Activated CD4-positive, alpha-beta T cell treated with anti-CD3 and anti-CD28 coated beads, Interleukin-2, Interleukin-6, amounts not matched to agents 100 ng/mL and 50 ng/mL, durations not matched to agents 16 hours and 8 hours (primary cell): ENCODE data around the gene ZNF708.
"Not testable (repeated sequence)": the region's sequence is repeated elsewhere in the genome, so short reads cannot be mapped to it uniquely, and the experiment has no call there.

Experiments used
- DNase-seq: peaks from one replicate; pipeline ENCODE4 v3.0.0-alpha.2; 2020

ZNF708 gene

DNA sequence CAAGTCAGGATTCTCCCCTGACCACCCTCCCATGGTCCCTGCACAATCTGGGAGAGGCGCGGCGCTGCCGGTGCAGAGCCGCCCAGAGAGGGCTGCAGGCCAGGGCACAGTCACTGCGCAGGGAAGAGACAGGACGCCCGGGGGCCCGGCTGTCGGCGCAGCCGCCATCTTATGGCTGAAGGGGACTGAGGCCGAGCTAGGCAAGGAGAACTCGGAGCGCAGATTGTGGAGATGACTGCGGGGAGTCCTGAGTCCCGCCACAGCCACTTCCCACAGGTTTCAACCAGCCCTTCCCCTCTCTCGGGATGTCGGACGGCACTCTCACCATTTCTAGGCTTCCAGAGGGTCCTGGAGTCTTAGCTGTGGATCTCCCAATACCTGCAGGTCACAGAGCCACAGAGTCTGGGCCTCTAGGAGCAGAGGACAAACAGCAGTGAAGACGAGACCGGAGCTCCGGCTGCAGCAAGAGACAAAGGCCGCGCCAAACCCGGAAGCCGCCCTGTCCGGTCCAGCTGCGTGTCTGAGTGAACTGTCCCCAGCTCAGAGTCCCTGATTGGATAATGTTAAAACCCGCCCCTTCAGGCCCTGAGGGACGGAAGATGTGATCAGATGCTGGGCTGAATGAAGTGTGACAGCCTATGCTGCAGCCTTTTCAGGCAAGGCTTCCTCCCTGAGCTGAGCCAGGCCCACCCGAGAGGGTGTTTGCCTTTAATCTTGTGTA is at the start of gene ZNF708:
Gene ZNF708, minus strand, starts transcription at position 526 of the 721 bp plus-strand sequence. Its CDS starts 198 bp downstream, at position 328.
- peak; percentile 93 for DNase-seq

DNA sequence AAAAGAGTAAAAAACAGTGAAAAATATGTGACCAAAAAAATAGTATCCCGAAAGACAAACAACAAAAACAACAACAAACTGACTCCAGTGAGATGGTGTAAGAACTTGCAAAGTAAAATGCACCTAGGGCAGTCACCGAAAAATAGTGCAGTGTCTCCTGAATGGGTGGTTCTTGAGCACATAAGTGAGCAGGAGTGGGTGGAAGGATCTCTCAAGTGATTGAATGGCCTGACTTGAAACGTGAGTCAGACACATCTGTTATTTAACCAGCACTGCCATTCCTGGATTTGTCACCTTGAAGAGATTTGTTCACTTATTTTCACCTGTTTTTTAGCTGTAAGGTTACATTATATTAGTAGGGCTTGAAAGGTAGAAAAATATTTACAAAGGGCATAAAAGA is 33.1 kb upstream of the ZNF708 start:
- no peak for DNase-seq

DNA sequence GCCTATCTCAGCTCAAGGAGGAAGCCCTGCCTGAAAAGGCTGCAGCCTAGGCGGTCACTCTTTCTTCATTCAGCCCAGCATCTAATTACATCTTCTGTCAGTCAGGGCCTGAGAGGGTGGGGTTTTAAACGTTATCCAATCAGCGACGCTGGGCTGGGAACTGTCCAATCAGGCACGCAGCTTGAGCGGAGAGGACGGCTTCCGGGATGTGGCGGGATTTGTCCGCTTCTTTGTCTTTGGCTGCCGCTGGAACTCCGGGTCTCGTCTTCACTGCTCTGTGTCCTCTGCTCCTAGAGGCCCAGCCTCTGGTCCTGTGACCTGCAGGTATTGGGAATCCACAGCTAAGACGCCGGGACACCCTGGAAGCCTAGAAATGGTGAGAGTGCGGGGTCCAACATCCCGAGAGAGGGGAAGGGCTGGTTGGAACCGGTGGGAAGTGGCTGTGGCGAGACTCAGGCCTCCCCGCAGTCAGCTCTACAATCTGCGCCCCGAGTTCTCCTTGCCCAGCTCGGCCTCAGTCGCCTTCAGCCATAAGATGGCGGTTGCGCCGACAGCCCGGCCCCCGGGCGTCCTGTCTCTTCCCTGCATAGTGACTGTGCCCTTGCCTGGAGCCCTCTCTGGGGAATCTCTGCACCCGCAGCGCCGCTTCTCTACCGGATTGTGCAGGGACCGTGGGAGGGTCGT is 29.7 kb upstream of the ZNF708 start, which contains the start of gene ZNF738:
Gene ZNF738, plus strand, starts transcription at position 233 of the 684 bp plus-strand sequence. Its CDS starts 141 bp downstream, at position 374.
- DNase-seq = peak; percentile 93

DNA sequence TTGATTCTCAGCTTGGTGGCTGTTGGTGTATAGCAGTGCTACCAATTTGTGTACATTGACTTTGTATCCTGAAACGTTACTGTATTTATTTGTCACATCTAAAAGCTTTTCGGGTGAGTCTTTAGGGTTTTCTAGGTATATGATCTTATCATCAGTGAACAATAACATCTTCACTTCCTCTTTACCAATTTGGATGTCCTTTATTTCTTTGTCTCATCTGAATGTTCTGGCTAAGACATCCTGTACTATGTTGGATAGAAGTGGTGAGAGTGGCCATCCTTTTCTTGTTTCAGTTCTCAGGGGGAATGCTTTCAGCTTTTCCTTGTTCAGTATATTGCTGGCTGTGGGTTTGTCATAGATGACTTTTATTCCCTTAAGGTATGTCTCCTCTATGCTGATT is 23.6 kb upstream of the ZNF708 start:
- no peak for DNase-seq

DNA sequence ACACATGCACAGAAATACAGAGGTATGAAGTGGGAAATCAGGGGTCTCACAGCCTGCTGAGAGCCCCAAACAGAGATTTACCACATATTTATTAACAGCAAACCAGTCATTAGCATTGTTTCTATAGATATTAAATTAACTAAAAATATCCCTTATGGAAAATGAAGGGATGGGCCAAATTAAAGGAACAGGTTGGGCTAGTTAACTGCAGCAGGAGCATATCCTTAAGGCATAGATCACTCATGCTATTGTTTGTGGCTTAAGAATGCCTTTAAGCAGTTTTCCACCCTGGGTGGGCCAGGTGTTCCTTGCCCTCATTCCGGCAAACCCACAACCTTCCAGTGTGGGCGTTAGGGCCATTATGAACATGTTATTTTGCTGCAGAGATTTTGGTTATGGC is 15.6 kb upstream of the ZNF708 start:
- not testable (repeated sequence) for DNase-seq

DNA sequence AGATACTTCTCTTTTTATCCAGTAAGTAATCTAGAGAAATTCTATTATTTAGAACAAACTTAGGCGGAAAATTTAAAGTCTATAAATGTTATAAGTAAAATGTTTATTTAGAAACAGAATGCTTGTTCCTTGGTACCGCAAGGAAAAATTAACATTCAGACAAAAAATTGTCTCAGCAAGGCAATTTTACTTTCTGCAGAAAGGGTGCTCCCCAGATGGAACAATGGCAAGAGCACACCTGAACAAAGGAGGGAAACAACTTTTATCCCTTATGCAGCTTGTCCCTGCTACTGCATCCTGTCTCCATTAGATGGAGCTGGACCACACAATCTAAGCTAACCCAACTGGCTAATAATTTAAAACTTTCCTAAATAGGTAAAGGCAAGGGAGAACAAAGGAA is 6.5 kb upstream of the ZNF708 start:
- DNase-seq = no peak

DNA sequence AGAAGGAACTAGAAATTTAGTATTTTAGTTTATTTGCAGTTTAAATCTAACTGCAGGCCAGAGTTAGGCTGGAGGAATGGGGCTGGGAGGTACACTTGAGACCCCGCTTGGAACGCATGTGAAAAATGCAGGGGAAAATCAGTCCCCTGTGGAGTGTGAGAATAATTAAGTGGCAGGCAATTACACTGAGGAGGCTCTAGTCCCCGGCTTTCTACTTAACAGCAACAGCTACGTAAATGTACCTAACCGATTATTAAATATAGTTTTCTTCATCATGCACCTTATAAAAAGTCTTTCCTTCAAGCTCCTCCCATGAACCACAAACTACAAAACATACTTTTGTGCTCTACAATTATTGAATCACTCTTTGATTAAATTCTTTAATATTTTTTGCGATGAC is 804 bp downstream of the ZNF708 start:
- peak; percentile 4 for DNase-seq

DNA sequence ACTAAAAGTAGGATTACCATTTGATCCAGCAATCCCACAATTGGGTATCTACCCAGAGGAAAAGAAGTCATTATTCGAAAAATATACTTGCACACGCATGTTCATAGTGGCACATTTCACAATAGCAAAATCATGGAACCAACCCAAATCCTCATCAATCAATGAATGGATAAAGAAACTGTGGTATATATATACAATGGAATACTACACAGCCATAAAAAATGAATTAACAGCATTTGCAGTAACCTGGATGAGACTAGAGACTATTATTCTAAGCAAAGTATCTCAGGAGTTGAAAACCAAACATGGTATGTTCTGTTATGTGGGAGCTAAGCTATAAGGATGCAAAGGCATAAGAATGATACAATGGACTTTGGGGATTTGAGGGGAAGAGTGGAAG is 3.0 kb downstream of the ZNF708 start:
- no peak for DNase-seq

DNA sequence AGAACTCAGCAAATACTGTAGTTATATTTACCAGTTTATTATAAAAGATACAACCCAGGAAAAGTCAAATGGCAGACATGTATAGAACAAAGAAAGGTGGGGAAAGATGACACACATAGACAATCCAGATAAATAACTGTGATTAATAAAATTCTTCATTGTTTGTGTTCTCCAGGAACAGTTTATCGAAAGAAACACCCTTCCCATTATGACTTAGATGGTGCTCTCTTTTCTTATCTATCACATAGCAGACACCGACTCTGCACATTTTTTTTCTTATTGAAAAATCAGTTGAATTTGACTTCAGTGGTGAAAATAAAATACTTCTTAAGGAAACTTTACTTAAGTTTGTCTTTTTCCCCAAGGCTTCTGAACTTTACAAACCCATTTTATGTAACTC is 6.2 kb downstream of the ZNF708 start:
- no peak for DNase-seq

DNA sequence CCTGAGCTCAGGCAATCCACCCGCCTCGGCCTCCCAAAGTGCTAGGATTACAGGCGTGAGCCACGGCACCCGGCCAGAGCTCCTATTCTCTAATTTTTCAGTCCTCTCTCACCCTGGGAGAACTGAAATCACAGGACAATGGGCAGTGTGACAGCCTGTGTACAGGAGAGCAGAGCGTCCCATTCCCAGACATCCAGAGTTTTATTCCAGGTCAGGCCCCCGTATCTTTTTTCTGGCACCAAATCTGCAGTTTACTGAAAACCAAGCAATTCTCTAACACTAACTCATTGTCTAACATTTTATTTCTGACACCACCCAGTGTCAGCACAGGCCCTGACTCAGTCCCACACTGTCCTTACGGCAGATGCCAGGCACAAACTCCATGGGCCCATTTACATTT is 6.7 kb downstream of the ZNF708 start:
- DNase-seq = no peak

DNA sequence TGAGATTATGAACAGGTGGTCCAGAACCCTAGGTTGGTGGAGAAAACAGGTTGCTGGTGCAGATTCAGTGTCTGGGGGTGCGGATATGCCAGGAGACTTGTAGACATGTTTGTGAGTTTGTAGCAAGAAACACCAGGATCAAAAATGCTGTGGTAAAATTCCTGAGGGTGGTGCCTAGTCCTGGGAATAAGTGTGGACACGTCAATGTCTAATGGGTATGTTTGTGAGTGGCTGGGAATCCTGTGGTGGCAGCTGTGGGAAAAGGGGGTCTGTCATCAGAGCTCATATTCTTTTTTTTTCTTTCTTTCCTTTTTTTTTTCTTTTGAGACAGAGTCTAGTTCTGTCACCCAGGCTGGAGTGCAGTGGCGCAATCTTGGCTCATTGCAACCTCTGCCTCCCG is 7.2 kb downstream of the ZNF708 start:
- no peak for DNase-seq

DNA sequence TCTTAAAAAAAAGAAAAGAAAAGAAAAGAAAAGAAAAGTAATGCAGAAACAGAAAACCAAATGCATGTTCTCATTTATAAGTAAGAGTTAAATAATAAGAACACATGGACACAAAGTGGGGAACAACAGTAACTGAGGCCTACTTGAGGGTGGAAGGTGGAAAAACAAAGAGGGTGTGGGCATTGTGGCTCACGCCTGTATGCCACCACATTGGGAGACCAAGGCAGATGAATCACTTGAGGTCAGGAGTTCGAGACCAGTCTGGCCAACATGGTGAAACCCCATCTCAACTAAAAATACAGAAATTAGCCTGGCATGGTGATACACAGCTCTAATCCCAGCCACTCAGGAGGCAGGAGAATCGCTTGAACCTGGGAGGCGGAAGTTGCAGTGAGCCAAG is 8.1 kb downstream of the ZNF708 start:
- no peak for DNase-seq

DNA sequence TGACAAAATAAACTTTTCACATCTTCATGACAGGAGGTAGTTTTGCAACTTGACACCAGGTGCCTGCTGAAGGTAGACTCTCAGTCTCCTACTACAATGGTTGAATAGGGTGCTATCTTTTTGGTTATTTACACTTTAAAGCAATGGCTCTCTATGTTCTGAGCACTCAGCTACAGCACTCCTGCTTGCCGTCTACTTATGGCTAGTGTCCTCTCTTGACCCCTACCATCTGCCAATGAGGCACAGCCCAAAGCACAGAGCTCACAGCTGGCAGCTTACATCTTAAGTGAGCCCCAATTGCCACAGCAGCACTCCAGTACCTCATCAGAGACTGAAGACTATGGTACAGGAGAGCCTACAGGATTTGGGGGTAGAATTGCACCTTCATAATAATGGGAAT is 11.4 kb downstream of the ZNF708 start:
- DNase-seq = no peak

DNA sequence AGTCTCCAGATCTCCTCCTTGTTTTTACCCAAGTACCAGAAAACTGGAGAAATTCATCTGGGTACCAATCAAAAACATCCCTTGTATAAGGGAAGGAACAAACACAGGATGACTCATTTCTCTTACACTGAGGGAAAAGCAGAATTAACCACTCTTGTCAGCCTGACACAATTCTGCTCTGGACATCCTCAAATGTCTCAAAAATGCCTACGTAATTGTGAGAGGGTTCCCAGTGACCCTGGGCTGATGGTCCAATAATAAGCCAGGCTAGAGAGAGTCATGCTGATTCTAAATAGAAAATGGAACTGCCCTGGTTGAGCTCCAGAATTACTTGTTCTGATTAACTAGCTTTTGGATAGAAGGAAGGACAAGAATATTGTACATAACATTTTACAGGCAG is 14.5 kb downstream of the ZNF708 start:
- DNase-seq = no peak

DNA sequence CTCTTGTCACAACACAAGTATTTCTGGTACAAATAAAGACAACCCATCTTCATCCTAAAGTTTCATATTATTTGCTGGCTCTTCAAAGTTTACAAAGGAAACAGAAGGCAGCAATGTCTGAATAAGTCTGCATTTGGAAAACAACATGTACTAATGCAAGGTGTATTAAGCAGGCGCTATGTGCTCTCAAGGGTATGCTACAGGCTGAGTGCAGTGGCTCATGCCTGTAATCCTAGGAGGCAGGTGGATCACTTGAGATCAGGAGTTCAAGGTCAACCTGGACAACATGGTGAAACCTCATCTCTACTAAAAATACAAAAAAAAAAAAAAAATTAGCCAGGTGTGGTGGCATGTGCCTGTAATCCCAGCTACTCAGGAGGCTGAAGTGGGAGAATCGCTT is 16.4 kb downstream of the ZNF708 start:
- not testable (repeated sequence) for DNase-seq

DNA sequence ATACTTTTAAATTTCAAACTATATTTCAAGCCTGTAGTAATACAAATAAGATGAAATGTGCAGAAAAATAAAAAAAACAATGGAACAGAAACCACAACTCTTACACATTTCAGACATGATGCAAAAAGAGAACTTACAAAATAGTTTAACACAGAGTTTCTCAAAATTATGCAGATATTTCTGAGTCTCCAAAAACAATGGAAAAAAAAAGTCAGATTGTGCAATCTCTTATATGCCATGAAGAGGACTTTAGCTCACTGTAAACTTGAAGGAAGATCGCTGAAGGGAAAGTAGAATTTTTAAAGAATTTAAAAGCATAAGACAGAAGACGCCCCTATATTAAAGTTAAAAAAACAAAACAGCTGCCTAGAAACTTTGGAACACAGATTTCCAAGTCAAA is 20.4 kb downstream of the ZNF708 start:
- DNase-seq = no peak

DNA sequence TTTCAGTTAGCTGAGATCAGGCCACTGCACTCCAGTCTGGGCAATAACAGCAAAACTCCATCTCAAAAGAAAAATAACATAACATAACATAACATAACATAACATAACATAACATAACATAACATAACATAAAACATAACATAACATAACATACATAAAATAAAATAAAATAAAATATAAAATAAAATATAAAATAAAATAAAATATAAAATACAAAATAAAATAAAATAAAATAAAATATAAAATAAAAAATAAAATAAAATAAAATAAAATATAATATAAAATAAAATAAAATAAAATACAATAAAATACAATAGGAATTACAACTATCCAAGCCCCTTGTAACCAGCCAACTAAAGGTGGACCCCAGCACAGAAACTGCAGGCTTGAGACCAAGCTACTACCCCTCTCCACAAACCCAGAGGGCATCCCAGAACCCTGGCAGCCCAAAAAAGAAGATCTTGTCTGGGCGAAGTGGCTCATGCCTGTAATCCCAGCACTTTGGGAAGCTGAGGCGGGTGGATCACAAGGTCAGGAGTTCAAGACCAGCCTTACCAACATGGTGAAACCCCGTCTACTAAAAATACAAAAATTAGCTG is 22.2 kb downstream of the ZNF708 start:
- not testable (repeated sequence) for DNase-seq

DNA sequence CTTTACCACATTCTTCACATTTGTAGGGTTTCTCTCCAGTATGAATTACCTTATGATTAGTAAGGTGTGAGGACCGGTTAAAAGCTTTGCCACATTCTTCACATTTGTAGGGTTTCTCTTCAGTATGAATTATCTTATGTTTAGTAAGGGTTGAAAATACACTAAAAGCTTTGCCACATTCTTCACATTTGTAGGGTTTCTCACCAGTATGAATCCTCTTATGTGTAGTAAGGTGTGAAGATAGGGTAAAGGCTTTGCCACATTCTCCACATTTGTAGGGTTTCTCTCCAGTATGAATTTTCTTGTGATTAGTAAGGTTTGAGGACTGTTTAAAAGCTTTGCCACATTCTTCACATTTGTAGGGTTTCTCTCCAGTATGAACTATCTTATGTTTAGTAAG is 35.4 kb downstream of the ZNF708 start:
- DNase-seq = not testable (repeated sequence)

DNA sequence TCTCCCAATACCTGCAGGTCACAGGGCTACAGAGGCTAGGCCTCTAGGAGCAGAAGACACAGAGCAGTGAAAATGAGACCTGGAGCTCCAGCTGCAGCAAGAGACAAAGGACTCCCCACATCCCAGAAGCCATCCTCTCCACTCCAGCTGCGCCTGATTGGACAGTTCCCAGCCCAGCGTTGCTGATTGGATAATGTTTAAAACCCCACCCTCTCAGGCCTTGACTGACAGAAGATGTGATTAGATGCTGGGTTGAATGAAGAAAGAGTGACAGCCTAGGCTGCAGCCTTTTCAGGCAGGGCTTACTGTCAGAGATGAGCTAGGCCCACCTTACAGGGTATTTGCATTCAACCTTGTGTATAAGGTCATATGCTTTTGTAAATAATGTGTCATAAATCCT is 59.4 kb downstream of the ZNF708 start:
- DNase-seq = no peak

DNA sequence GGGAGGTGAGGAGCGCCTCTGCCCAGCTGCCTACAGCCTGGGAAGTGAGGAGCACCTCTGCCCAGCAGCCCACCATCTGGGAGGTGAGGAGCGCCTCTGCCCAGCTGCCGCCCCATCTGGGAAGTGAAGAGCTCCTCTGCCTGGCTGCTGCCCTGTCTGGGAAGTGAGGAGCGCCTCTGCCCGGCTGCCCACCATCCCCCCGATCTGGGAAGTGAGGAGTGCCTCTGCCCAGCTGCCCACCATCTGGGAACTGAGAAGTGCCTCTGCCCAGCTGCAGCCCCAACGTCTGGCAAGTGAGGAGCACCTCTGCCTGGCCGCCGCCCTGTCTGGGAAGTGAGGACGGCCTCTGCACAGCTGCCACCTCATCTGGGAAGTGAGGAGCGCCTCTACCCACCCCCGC is 64.3 kb downstream of the ZNF708 start:
- DNase-seq = no peak

DNA sequence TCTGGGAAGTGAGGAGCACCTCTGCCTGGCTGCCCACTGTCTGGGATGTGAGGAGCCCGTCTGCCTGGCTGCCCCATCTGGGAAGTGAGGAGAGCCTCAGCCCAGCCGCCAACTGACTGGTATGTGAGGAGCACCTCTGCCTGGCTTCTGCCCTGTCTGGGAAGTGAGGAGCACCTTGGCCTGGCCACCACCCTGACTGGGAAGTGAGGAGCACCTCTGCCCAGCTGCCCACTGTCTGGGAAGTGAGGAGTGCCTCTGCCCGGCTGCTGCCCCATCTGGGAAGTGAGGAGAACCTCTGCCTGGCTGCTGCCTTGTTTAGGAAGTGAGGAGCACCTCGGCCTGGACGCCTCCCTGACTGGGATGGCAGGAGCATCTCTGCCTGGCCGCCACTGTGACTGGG is 64.8 kb downstream of the ZNF708 start:
- no peak for DNase-seq

DNA sequence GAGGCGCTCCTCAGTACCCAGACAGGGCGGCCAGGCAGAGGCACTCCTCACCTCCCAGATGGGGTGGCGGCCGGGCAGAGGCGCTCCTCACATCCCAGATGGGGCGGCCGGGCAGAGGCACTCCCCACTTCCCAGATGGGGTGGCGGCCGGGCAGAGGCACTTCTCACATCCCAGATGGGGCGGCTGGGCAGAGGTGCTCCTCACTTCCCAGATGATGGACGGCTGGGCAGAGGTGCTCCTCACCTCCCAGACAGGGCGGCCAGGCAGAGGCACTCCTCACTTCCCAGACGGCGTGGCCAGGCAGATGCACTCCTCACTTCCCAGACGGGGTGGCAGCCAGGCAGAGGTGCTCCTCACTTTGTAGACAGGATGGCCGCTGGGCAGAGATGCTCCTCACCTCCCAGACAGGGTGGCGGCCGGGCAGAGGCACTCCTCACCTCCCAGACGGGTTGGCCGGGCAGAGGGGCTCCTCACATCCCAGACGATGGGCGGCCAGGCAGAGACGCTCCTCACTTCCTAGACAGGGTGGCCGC is 68.3 kb downstream of the ZNF708 start:
- DNase-seq = not testable (repeated sequence)

DNA sequence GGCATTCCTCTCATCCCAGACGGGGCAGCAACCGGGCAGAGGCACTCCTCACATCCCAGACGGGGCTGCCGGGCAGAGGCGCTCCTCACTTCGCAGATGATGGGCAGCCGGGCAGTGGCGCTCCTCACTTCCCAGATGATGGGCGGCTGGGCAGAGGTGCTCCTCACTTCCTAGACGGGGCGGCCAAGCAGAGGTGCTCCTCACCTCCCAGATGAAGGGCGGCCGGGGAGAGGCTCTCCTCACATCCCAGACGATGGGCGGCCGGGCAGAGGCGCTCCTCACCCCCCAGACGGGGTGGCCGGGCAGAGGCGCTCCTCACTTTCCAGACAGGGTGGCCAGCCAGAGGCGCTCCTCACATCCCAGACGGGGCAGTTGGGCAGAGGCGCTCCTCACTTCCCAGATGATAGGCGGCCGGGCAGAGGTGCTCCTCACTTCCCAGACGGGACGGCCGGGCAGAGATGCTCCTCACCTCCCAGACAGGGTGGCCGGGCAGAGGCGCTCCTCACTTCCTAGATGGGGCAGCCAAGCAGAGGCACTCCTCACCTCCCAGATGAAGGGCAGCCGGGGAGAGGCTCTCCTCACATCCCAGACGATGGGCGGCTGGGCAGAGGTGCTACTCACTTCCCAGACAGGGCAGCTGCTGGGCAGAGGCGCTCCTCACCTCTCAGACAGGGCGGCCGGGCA is 68.9 kb downstream of the ZNF708 start:
- DNase-seq = no peak
